Skin epidermis (tissue), 12 donors: Measurements from ENCODE around the gene ACOT11.
A peak's percentile ranks its signal among the peaks of the same experiment; 100 is the strongest.
"Not testable (repeated sequence)": the region's sequence is repeated elsewhere in the genome, so short reads cannot be mapped to it uniquely, and the experiment has no call there.

Experiments
- H3K27ac ChIP-seq, 21 experiments: fragments of 200-600 bp; sonication (generic) in 11 of 21; one replicate each; pipeline ENCODE4 v1.5.0; 2020; ENCODE audit warnings: mild to moderate bottlenecking in 3 of 21, inconsistent platforms in 2 of 21, moderate library complexity in 2 of 21
- H3K4me3 ChIP-seq, 7 experiments: fragments of 200-600 bp; sonication (generic) in 2 of 7; one replicate each; pipeline ENCODE4 v1.5.0; 2020; ENCODE audit warnings: inconsistent platforms in 2 of 7, mild to moderate bottlenecking in 2 of 7, moderate library complexity in 1 of 7

Gene ACOT11

GRCh38 chr1:54624466-54625464, 76.7 kb downstream of the ACOT11 start:
- H3K27ac ChIP-seq = no peak overlapping the region

GRCh38 chr1:54627196-54627595, 79.2 kb downstream of the ACOT11 start:
- no peak overlapping the region for H3K27ac ChIP-seq
- H3K4me3 ChIP-seq = no peak overlapping the region

More at GRCh38 chr1:54624466-54625464, 76.7 kb downstream of the ACOT11 start:
- H3K4me3 ChIP-seq = no peak overlapping the region

GRCh38 chr1:54635804-54636203, 87.8 kb downstream of the ACOT11 start:
- peak overlapping the region in 1 of 21 experiments; percentile 22 for H3K27ac ChIP-seq
- not testable (repeated sequence) for H3K4me3 ChIP-seq

GRCh38 chr1:54636461-54637446, 88.7 kb downstream of the ACOT11 start:
- not testable (repeated sequence) for H3K27ac ChIP-seq

GRCh38 chr1:54640361-54640760, 92.3 kb downstream of the ACOT11 start:
- H3K4me3 ChIP-seq = no peak overlapping the region
- H3K27ac ChIP-seq = no peak overlapping the region

More at GRCh38 chr1:54636461-54637446, 88.7 kb downstream of the ACOT11 start:
- not testable (repeated sequence) for H3K4me3 ChIP-seq

- Histone ChIP-seq H3K4me3 (no peak within 1 kb of the TSS), H3K27ac (no peak within 1 kb of the TSS)
Measured at GRCh38 chr1:54640863-54641836, 93.1 kb downstream of the ACOT11 start, which contains the start of gene MROH7. TSS of gene MROH7 (plus strand) at chr1:54641786. CDS start at chr1:54652927, 11,141 bp downstream.

GRCh38 chr1:54643736-54644135, 95.7 kb downstream of the ACOT11 start:
- Histone ChIP-seq H3K4me3 (no peak overlapping the region), H3K27ac (no peak overlapping the region)

- no peak overlapping the region for H3K27ac ChIP-seq
- H3K4me3 ChIP-seq = no peak overlapping the region
Measured at GRCh38 chr1:54645806-54646676, 98.0 kb downstream of the ACOT11 start.

- H3K4me3 ChIP-seq = no peak overlapping the region
- no peak overlapping the region for H3K27ac ChIP-seq
Measured at GRCh38 chr1:54649130-54649898, 101.3 kb downstream of the ACOT11 start.

GRCh38 chr1:54649921-54650320, 101.9 kb downstream of the ACOT11 start:
- no peak overlapping the region for H3K27ac ChIP-seq
- H3K4me3 ChIP-seq = no peak overlapping the region

GRCh38 chr1:54650417-54650816, 102.4 kb downstream of the ACOT11 start:
- Histone ChIP-seq H3K4me3 (no peak overlapping the region), H3K27ac (no peak overlapping the region)

GRCh38 chr1:54651608-54652007, 103.6 kb downstream of the ACOT11 start:
- no peak overlapping the region for H3K27ac ChIP-seq

GRCh38 chr1:54652168-54652567, 104.1 kb downstream of the ACOT11 start:
- Histone ChIP-seq H3K27ac (no peak overlapping the region), H3K4me3 (no peak overlapping the region)

More at GRCh38 chr1:54651608-54652007, 103.6 kb downstream of the ACOT11 start:
- H3K4me3 ChIP-seq = no peak overlapping the region

GRCh38 chr1:54653036-54653435, 105.0 kb downstream of the ACOT11 start:
- H3K27ac ChIP-seq = no peak overlapping the region
- H3K4me3 ChIP-seq = no peak overlapping the region

- Histone ChIP-seq H3K27ac (no peak overlapping the region), H3K4me3 (no peak overlapping the region)
Measured at GRCh38 chr1:54658164-54658913, 110.3 kb downstream of the ACOT11 start.
